Measurements from ENCODE around the gene PM20D1. TPM values are rescaled to one million over a fixed set of nuclear protein-coding genes. Genes with fewer than 3 reads are reported as not detected.
"Not testable (repeated sequence)": the region's sequence is repeated elsewhere in the genome, so short reads cannot be mapped to it uniquely, and the experiment has no call there.

PM20D1 gene
- total and polyA plus RNA-seq, 2 donors (not counting 1 experiment from before 2014, with no cell fraction given), result not detected

GRCh38 chr1:205870236-205870635 lies 20.3 kb upstream of the PM20D1 start:
- no peak overlapping the region for H3K4me3 ChIP-seq (replicated peaks in 1 of 4; ENCODE audit: control extremely low read depth in 1 of 4, insufficient read depth in 1 of 4, low read depth in 3 of 4, low read length in 4 of 4)
- TF ChIP-seq, protein P1, sequence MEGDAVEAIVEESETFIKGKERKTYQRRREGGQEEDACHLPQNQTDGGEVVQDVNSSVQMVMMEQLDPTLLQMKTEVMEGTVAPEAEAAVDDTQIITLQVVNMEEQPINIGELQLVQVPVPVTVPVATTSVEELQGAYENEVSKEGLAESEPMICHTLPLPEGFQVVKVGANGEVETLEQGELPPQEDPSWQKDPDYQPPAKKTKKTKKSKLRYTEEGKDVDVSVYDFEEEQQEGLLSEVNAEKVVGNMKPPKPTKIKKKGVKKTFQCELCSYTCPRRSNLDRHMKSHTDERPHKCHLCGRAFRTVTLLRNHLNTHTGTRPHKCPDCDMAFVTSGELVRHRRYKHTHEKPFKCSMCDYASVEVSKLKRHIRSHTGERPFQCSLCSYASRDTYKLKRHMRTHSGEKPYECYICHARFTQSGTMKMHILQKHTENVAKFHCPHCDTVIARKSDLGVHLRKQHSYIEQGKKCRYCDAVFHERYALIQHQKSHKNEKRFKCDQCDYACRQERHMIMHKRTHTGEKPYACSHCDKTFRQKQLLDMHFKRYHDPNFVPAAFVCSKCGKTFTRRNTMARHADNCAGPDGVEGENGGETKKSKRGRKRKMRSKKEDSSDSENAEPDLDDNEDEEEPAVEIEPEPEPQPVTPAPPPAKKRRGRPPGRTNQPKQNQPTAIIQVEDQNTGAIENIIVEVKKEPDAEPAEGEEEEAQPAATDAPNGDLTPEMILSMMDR (conservative IDR thresholded peaks at IDR 0.05 in 1 of 2, IDR thresholded peaks at IDR 0.05 in 1 of 2; ENCODE audit: low read depth in 1 of 2, low read length in 2 of 2), result no peak
- no peak for TF ChIP-seq EZH2 (IDR thresholded peaks at IDR 0.05; ENCODE audit: low read length, missing control alignments)
- no peaks in the 10 kb centered on the region for H3K79me2 ChIP-seq (ENCODE audit: control insufficient read depth, insufficient read depth, low read length)
- H4K20me1 ChIP-seq (ENCODE audit: control insufficient read depth, extremely low read depth, insufficient read depth, low read length), result no peaks in the 10 kb centered on the region
- H3K36me3 ChIP-seq (ENCODE audit: control insufficient read depth, insufficient read depth, low read length), result no peaks in the 10 kb centered on the region
- no peak for DNase-seq (ENCODE audit: low read depth in 2 of 2)
- no peak overlapping the region for H2AFZ ChIP-seq (ENCODE audit: low read length)
- H3K9ac ChIP-seq (ENCODE audit: insufficient read depth, low read length), result no peak overlapping the region
- H3K4me2 ChIP-seq (ENCODE audit: extremely low read depth, insufficient read depth, low read length), result no peak overlapping the region
- no peaks in the 10 kb centered on the region for H3K4me1 ChIP-seq (ENCODE audit: control insufficient read depth, extremely low read depth, insufficient read depth, low read length)
- no peak overlapping the region for H3K27ac ChIP-seq (ENCODE audit: insufficient read depth, low read length)
- no peaks in the 10 kb centered on the region for H3K9me3 ChIP-seq (ENCODE audit: control insufficient read depth, insufficient read depth, low read depth, low read length)
- no peaks in the 10 kb centered on the region for H3K27me3 ChIP-seq (ENCODE audit: control insufficient read depth, insufficient read depth, low read length)

DNA sequence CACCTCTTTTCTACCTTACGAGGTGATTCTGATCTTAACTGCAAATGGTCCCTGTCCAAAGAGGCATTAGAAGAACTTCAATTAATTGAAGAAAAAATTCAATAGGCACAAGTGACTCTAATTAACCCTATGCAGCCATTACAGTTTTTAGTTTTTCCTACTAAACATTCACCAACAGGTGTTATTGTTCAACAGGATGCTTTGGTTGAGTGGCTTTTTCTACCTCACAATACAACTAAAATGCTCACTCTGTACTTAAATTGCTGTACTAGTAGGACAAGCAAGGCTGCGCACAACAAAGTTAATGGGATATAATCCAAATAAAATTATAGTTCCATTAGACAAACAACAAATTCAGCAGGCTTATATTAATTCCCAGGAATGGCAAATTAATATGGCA lies 11.6 kb upstream of the PM20D1 start:
- no peak overlapping the region for H3K4me2 ChIP-seq (ENCODE audit: extremely low read depth, insufficient read depth, low read length)
- no peaks in the 10 kb centered on the region for H3K79me2 ChIP-seq (ENCODE audit: control insufficient read depth, insufficient read depth, low read length)
- no peaks in the 10 kb centered on the region for H4K20me1 ChIP-seq (ENCODE audit: control insufficient read depth, extremely low read depth, insufficient read depth, low read length)
- no peaks in the 10 kb centered on the region for H3K9me3 ChIP-seq (ENCODE audit: control insufficient read depth, insufficient read depth, low read depth, low read length)
- TF ChIP-seq, protein P1 (conservative IDR thresholded peaks at IDR 0.05 in 1 of 2, IDR thresholded peaks at IDR 0.05 in 1 of 2; ENCODE audit: low read depth in 1 of 2, low read length in 2 of 2), result no peak
- TF ChIP-seq EZH2 (IDR thresholded peaks at IDR 0.05; ENCODE audit: low read length, missing control alignments), result no peak
- no peak overlapping the region for H2AFZ ChIP-seq (ENCODE audit: low read length)
- no peak overlapping the region for H3K9ac ChIP-seq (ENCODE audit: insufficient read depth, low read length)
- H3K4me1 ChIP-seq (ENCODE audit: control insufficient read depth, extremely low read depth, insufficient read depth, low read length), result no peaks in the 10 kb centered on the region
- no peak overlapping the region for H3K27ac ChIP-seq (ENCODE audit: insufficient read depth, low read length)
- no peak overlapping the region for H3K4me3 ChIP-seq (replicated peaks in 1 of 4; ENCODE audit: control extremely low read depth in 1 of 4, insufficient read depth in 1 of 4, low read depth in 3 of 4, low read length in 4 of 4)
- H3K27me3 ChIP-seq (ENCODE audit: control insufficient read depth, insufficient read depth, low read length), result no peaks in the 10 kb centered on the region
- no peaks in the 10 kb centered on the region for H3K36me3 ChIP-seq (ENCODE audit: control insufficient read depth, insufficient read depth, low read length)
- DNase-seq (ENCODE audit: low read depth in 2 of 2), result no peak

DNA sequence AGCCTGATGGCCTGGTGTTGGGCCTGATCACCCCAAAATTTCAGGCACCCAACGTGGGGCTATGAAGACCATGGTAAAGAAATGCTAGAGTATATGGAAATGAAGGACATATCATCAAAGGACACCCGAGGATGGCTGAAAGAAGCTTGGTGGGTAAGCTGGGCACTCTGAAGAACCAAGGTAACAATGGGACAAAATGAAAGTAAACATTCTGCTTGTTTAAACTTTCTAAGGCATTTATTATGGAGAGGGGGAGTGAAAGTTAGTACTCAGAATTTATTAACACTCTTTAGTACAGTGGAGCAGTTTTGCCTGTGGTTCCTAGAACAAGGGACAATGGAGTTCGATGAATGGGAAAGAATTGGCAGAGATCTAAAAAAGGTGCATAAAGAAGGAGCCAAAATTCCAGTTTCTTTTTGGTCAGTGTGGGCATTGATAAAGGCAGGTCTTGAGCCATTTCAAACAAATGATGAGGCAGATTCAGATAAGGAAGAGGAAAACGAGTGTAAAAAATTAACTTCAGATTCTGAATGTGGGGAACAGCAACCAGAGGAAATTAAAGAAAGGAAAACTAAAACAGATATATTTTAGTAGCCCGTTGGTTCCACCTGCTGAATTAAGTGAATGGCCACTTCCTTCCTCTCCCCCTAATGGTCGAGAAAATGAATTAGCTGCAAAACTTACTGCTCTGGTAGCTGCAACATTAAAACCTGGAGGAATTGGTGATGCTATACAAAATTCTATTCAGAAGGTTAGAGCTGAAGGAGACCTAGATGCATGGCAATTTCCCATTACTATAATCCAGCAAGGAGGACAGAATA lies 8.4 kb upstream of the PM20D1 start:
- no peaks in the 10 kb centered on the region for H3K79me2 ChIP-seq (ENCODE audit: control insufficient read depth, insufficient read depth, low read length)

GRCh38 chr1:205857501-205857900 lies 7.6 kb upstream of the PM20D1 start:
- not testable (repeated sequence) for H3K4me1 ChIP-seq (ENCODE audit: control insufficient read depth, extremely low read depth, insufficient read depth, low read length); H3K9ac ChIP-seq (ENCODE audit: insufficient read depth, low read length); H3K4me3 ChIP-seq (replicated peaks in 1 of 4; ENCODE audit: control extremely low read depth in 1 of 4, insufficient read depth in 1 of 4, low read depth in 3 of 4, low read length in 4 of 4); H3K9me3 ChIP-seq (ENCODE audit: control insufficient read depth, insufficient read depth, low read depth, low read length); H3K4me2 ChIP-seq (ENCODE audit: extremely low read depth, insufficient read depth, low read length); DNase-seq (ENCODE audit: low read depth in 2 of 2); H2AFZ ChIP-seq (ENCODE audit: low read length); H3K79me2 ChIP-seq (ENCODE audit: control insufficient read depth, insufficient read depth, low read length); H3K27ac ChIP-seq (ENCODE audit: insufficient read depth, low read length); H3K36me3 ChIP-seq (ENCODE audit: control insufficient read depth, insufficient read depth, low read length); H3K27me3 ChIP-seq (ENCODE audit: control insufficient read depth, insufficient read depth, low read length); H4K20me1 ChIP-seq (ENCODE audit: control insufficient read depth, extremely low read depth, insufficient read depth, low read length)

More for the DNA sequence above, 8.4 kb upstream of the PM20D1 start:
- H4K20me1 ChIP-seq (ENCODE audit: control insufficient read depth, extremely low read depth, insufficient read depth, low read length), result no peaks in the 10 kb centered on the region
- no peak overlapping the region for H2AFZ ChIP-seq (ENCODE audit: low read length)
- no peak overlapping the region for H3K4me3 ChIP-seq (replicated peaks in 1 of 4; ENCODE audit: control extremely low read depth in 1 of 4, insufficient read depth in 1 of 4, low read depth in 3 of 4, low read length in 4 of 4)
- H3K27ac ChIP-seq (ENCODE audit: insufficient read depth, low read length), result no peak overlapping the region
- no peak for TF ChIP-seq EZH2 (IDR thresholded peaks at IDR 0.05; ENCODE audit: low read length, missing control alignments)
- TF ChIP-seq, protein P1 (conservative IDR thresholded peaks at IDR 0.05 in 1 of 2, IDR thresholded peaks at IDR 0.05 in 1 of 2; ENCODE audit: low read depth in 1 of 2, low read length in 2 of 2), result no peak
- DNase-seq (ENCODE audit: low read depth in 2 of 2), result no peak
- no peak overlapping the region for H3K9ac ChIP-seq (ENCODE audit: insufficient read depth, low read length)
- no peaks in the 10 kb centered on the region for H3K4me1 ChIP-seq (ENCODE audit: control insufficient read depth, extremely low read depth, insufficient read depth, low read length)
- H3K27me3 ChIP-seq (ENCODE audit: control insufficient read depth, insufficient read depth, low read length), result no peaks in the 10 kb centered on the region
- H3K36me3 ChIP-seq (ENCODE audit: control insufficient read depth, insufficient read depth, low read length), result no peaks in the 10 kb centered on the region
- no peak overlapping the region for H3K4me2 ChIP-seq (ENCODE audit: extremely low read depth, insufficient read depth, low read length)
- no peaks in the 10 kb centered on the region for H3K9me3 ChIP-seq (ENCODE audit: control insufficient read depth, insufficient read depth, low read depth, low read length)
